Panc1 (cell line): Measurements from ENCODE around the gene SDR9C7. TPM values are rescaled to one million over a fixed set of nuclear protein-coding genes. Genes with fewer than 3 reads are reported as not detected.

Source experiments
- ATAC-seq: fragments of 200-7000 bp; cut with Tn5 transposase; 2 replicates; pipeline ENCODE4 v1.9.1; 2020; ENCODE audit warnings: mild to moderate bottlenecking, moderate library complexity
- BruUV-seq: library from RNA; stranded (reverse); fragments of 400-500 nt; replicated peaks from 2 replicates; lab custom pipeline; 2021; lab: Mats Ljungman, UMichigan
- CTCF ChIA-PET: fragments of 300-600 bp; sonication (Branson Sonifier 250); formaldehyde crosslinking; loops from one replicate; lab custom pipeline; 2022; ENCODE audit warnings: antibody characterized with exemption; lab: Charles Lee
- POLR2A ChIA-PET: fragments of 300-600 bp; sonication (Branson Sonifier 250); formaldehyde crosslinking; loops from one replicate; lab custom pipeline; 2022; ENCODE audit warnings: antibody characterized with exemption; lab: Charles Lee
- DNase-seq: peaks from one replicate; pipeline ENCODE4 v3.0.0-alpha.2; 2010; ENCODE audit warnings: low read depth, low spot score
- H3K27ac ChIP-seq: 2 replicates; pipeline ENCODE4 v1.5.1; 2011; ENCODE audit warnings: mild to moderate bottlenecking, low read length, inconsistent platforms
- H3K27me3 ChIP-seq: fragments of 200-500 bp; sonication (Bioruptor generic); 2 replicates; pipeline ENCODE4 v1.6.0; 2014; ENCODE audit warnings: low read length, inconsistent platforms; ENCODE audit not compliant: control insufficient read depth, insufficient read depth
- H3K36me3 ChIP-seq: fragments of 200-500 bp; sonication (Bioruptor generic); 2 replicates; pipeline ENCODE4 v1.5.1; 2014; ENCODE audit warnings: inconsistent platforms, mild to moderate bottlenecking, low read length, moderate library complexity; ENCODE audit not compliant: control insufficient read depth, insufficient read depth
- H3K4me1 ChIP-seq: 2 replicates; pipeline ENCODE4 v1.5.1; 2011; ENCODE audit warnings: inconsistent platforms, mild to moderate bottlenecking, low read length, moderate library complexity; ENCODE audit not compliant: control insufficient read depth, insufficient read depth
- H3K4me3 ChIP-seq, 2 experiments: 2 replicates each; pipeline ENCODE4 v1.5.1; 2011 to 2012; ENCODE audit warnings: low read depth in 2 of 2, low read length in 2 of 2, mild to moderate bottlenecking in 2 of 2, inconsistent platforms in 1 of 2, moderate library complexity in 1 of 2
- H3K9me3 ChIP-seq: fragments of 200-500 bp; sonication (Bioruptor generic); 2 replicates; pipeline ENCODE4 v1.5.1; 2014; ENCODE audit warnings: low read depth, mild to moderate bottlenecking, inconsistent platforms, low read length, moderate library complexity; ENCODE audit not compliant: control insufficient read depth, insufficient read depth
- POLR2AphosphoS5 ChIP-seq: IDR thresholded peaks from 2 replicates; pipeline ENCODE4 v1.6.1; 2012; ENCODE audit warnings: mild to moderate bottlenecking, low read depth, low read length, moderate library complexity
- REST ChIP-seq, 2 experiments: IDR thresholded peaks; 2 replicates each; pipeline ENCODE4 v1.6.1; 2011 to 2012; ENCODE audit warnings: low read depth in 2 of 2, control low read depth in 1 of 2, low read length in 1 of 2, mild to moderate bottlenecking in 1 of 2, moderate library complexity in 1 of 2; ENCODE audit not compliant: insufficient read depth in 1 of 2
- SIN3A ChIP-seq: IDR thresholded peaks from 2 replicates; pipeline ENCODE4 v1.6.1; 2012; ENCODE audit warnings: low read depth, mild to moderate bottlenecking, low read length, moderate library complexity, borderline replicate concordance; ENCODE audit not compliant: insufficient read depth
- TCF7L2 ChIP-seq: IDR thresholded peaks from 2 replicates; pipeline ENCODE4 v1.6.1; 2011; ENCODE audit warnings: mild to moderate bottlenecking, low read depth, low read length, inconsistent platforms
- in situ Hi-C: cut with HindIII; loops from 2 replicates; pipeline ENCODE4 v1.10.0; 2016; ENCODE audit warnings: low sequenced_read_pairs, low pct_unique_long_range_greater_than_20kb
- intact Hi-C: fragments of 100-400 bp; cut with micrococcal nuclease; formaldehyde crosslinking; loops from one replicate; pipeline ENCODE4 v1.10.0; 2022; ENCODE audit not compliant: unreplicated experiment
- total RNA-seq: library from RNA; stranded (reverse); gene quantifications from one replicate; pipeline ENCODE4 v1.2.1, GENCODE V29; 2021; ENCODE audit not compliant: unreplicated experiment
- TF ChIP-seq, protein P1 (sequence below): fragments of 450-650 bp; IDR thresholded peaks from 2 replicates; pipeline ENCODE4 v1.5.1; 2017; ENCODE audit warnings: mild to moderate bottlenecking

Gene SDR9C7
- total RNA-seq, 1 experiment from 2014 or later = not detected

- H3K36me3 ChIP-seq = no peaks in the 10 kb centered on the region
- ChIA-PET POLR2A (no interaction called here), CTCF (no interaction called here)
- TF ChIP-seq TCF7L2 = no peak
- TF ChIP-seq, protein P1, sequence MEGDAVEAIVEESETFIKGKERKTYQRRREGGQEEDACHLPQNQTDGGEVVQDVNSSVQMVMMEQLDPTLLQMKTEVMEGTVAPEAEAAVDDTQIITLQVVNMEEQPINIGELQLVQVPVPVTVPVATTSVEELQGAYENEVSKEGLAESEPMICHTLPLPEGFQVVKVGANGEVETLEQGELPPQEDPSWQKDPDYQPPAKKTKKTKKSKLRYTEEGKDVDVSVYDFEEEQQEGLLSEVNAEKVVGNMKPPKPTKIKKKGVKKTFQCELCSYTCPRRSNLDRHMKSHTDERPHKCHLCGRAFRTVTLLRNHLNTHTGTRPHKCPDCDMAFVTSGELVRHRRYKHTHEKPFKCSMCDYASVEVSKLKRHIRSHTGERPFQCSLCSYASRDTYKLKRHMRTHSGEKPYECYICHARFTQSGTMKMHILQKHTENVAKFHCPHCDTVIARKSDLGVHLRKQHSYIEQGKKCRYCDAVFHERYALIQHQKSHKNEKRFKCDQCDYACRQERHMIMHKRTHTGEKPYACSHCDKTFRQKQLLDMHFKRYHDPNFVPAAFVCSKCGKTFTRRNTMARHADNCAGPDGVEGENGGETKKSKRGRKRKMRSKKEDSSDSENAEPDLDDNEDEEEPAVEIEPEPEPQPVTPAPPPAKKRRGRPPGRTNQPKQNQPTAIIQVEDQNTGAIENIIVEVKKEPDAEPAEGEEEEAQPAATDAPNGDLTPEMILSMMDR = no peak
- no peak for TF ChIP-seq POLR2AphosphoS5
- TF ChIP-seq REST (IDR thresholded peaks at IDR 0.05; ENCODE audit: insufficient read depth in 1 of 2, low read depth in 2 of 2, low read length in 1 of 2) = no peak
- no peak for TF ChIP-seq SIN3A
- no peak overlapping the region for H3K4me3 ChIP-seq
- no peak overlapping the region for H3K27ac ChIP-seq
- ATAC-seq = no peak
- no TSS peak for BruUV-seq
- peaks cover 14% of the 10 kb centered on the region for H3K27me3 ChIP-seq
- in situ Hi-C loops = no loop called here
- intact Hi-C loops = no loop called here
- no peaks in the 10 kb centered on the region for H3K4me1 ChIP-seq
- no peaks in the 10 kb centered on the region for H3K9me3 ChIP-seq
- no peak for DNase-seq
Observed at GRCh38 chr12:56954958-56955355, 20.7 kb upstream of the SDR9C7 start.

DNA sequence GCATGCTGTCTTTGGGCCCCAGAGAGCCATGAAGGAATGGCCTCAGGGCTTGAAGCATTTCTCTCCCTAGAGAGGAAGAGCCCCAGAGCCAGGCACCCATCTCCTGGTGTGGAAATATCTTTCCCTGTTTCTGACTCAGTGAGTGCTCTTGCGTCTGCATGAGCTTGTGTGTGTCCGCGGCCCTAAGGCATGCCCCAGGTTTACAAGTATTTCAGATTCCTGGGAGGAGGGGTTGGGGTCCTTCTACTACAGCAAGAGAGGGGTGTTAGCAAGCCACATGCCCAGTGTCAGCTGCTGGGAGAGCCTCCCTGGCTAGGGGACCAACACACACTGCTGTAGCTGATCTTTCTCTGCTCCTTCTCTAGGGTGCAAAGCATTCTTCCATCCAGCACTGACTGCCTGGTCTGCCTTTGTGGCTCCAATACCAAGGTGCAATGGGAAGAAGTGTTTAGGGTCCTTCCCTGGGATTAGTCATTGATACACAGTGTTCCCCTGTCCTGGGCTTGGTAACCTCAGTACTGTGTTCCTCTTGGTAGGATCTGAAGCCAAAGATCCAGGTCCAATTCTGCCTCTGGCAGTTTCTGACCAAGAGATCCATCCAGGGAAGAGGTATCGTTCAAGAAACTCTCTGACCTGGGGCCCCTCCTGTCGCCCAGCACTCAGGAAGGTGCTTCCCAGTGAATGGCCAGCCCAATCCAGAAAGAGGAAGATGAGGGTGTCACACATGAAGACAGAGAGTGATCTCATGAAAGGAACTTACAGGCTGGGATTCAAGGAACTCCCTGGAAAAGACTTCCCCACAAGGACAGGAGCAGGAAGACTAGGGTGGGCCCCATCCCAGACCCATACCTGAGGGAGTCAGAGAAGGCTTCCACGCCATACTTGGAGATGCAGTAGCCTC, 20.1 kb upstream of the SDR9C7 start:
- no peaks in the 10 kb centered on the region for H3K9me3 ChIP-seq
- BruUV-seq = no TSS peak
- no peak overlapping the region for H3K27ac ChIP-seq
- ChIA-PET CTCF (no interaction called here), POLR2A (no interaction called here)
- intact Hi-C loops (no loop called here), in situ Hi-C loops (no loop called here)
- DNase-seq (no peak), ATAC-seq (no peak)
- H3K4me3 ChIP-seq = no peak overlapping the region
- H3K36me3 ChIP-seq = no peaks in the 10 kb centered on the region
- H3K4me1 ChIP-seq = no peaks in the 10 kb centered on the region
- no peak for TF ChIP-seq SIN3A
- TF ChIP-seq, protein P1 = no peak
- TF ChIP-seq TCF7L2 = no peak
- TF ChIP-seq REST (IDR thresholded peaks at IDR 0.05; ENCODE audit: insufficient read depth in 1 of 2, low read depth in 2 of 2, low read length in 1 of 2) = no peak
- no peak for TF ChIP-seq POLR2AphosphoS5
- peaks cover 14% of the 10 kb centered on the region for H3K27me3 ChIP-seq
